Activated naive CD8-positive, alpha-beta T cell treated with anti-CD3 and anti-CD28 coated beads, Interleukin-2, amount 50 U/mL, for 16 hours (primary cell): Measurements from ENCODE around the gene PPIG.
"Not testable (repeated sequence)": the region's sequence is repeated elsewhere in the genome, so short reads cannot be mapped to it uniquely, and the experiment has no call there.

Source experiments
- DNase-seq: peaks from one replicate; pipeline ENCODE4 v3.0.0-alpha.2; 2020; ENCODE audit warnings: low read depth, low spot score

The PPIG gene

GRCh38 chr2:169663247-169663646, 79.1 kb downstream of the PPIG start:
- no peak for DNase-seq

- no peak for DNase-seq
These were observed 80.4 kb downstream of the PPIG start for GRCh38 chr2:169664600-169664977.

GRCh38 chr2:169664978-169665930, 81.1 kb downstream of the PPIG start:
- no peak for DNase-seq

- no peak for DNase-seq
These were observed 83.4 kb downstream of the PPIG start for GRCh38 chr2:169667583-169667982.

GRCh38 chr2:169670215-169670651, 86.1 kb downstream of the PPIG start:
- no peak for DNase-seq

- DNase-seq, result no peak
These were observed 86.8 kb downstream of the PPIG start for GRCh38 chr2:169670937-169671336.

- no peak for DNase-seq
These were observed 88.3 kb downstream of the PPIG start for GRCh38 chr2:169672406-169672805.

- DNase-seq, result no peak
These were observed 89.0 kb downstream of the PPIG start for GRCh38 chr2:169673106-169673505.

GRCh38 chr2:169673921-169674320, 89.8 kb downstream of the PPIG start:
- no peak for DNase-seq

- no peak for DNase-seq
These were observed 92.2 kb downstream of the PPIG start for GRCh38 chr2:169676357-169676756.

GRCh38 chr2:169676850-169677249, 92.7 kb downstream of the PPIG start:
- DNase-seq, result no peak

- DNase-seq, result no peak
These were observed 98.9 kb downstream of the PPIG start for GRCh38 chr2:169683054-169683424.

- DNase-seq, result no peak
These were observed 99.4 kb downstream of the PPIG start for GRCh38 chr2:169683425-169684134.

GRCh38 chr2:169684135-169684565, 100.0 kb downstream of the PPIG start:
- no peak for DNase-seq

- DNase-seq, result not testable (repeated sequence)
These were observed 100.6 kb downstream of the PPIG start for GRCh38 chr2:169684712-169685111.

- DNase-seq, result not testable (repeated sequence)
These were observed 102.7 kb downstream of the PPIG start for GRCh38 chr2:169686825-169687224.

GRCh38 chr2:169687943-169688342, 103.8 kb downstream of the PPIG start:
- DNase-seq, result not testable (repeated sequence)

- DNase-seq, result no peak
These were observed 106.8 kb downstream of the PPIG start for GRCh38 chr2:169690958-169691357.
